IMR-90 (cell line): Measurements from ENCODE around the gene JMJD8. TPM values are rescaled to one million over a fixed set of nuclear protein-coding genes. Genes with fewer than 3 reads are reported as not detected.
A peak's percentile ranks its signal among the peaks of the same experiment; 100 is the strongest.

Experiments used
- ATAC-seq: fragments of 200-7000 bp; cut with Tn5 transposase; 2 replicates; pipeline ENCODE4 v1.9.1; 2020; ENCODE audit warnings: low read depth, mild to moderate bottlenecking, moderate library complexity
- BruUV-seq: library from RNA; stranded (reverse); fragments of 400-500 nt; replicated peaks from 2 replicates; lab custom pipeline; 2021; lab: Mats Ljungman, UMichigan
- CTCF ChIA-PET: fragments of 300-600 bp; formaldehyde crosslinking; extraction: SDS; loops from one replicate; lab custom pipeline; 2021; ENCODE audit warnings: antibody characterized with exemption; lab: Yijun Ruan, JAX
- POLR2A ChIA-PET: fragments of 300-600 bp; sonication (Branson Sonifier 250); formaldehyde crosslinking; loops from one replicate; lab custom pipeline; 2022; ENCODE audit warnings: antibody characterized with exemption; ENCODE audit not compliant: unreplicated experiment; lab: Charles Lee
- DNase-seq: peaks from one replicate; pipeline ENCODE4 v3.0.0; 2013
- H2AFZ ChIP-seq: replicated peaks from 2 replicates; pipeline ENCODE3; 2013; ENCODE audit warnings: low read length, mild to moderate bottlenecking; ENCODE audit not compliant: poor library complexity
- H2AK5ac ChIP-seq: 2 replicates; pipeline ENCODE4 v1.6.1; 2013; ENCODE audit warnings: low read depth, low read length, inconsistent platforms
- H2AK9ac ChIP-seq: replicated peaks from 2 replicates; pipeline ENCODE3; 2013; ENCODE audit warnings: mild to moderate bottlenecking, low read depth, low read length, moderate library complexity; ENCODE audit not compliant: poor library complexity
- H2BK120ac ChIP-seq: 2 replicates; pipeline ENCODE4 v1.6.1; 2013; ENCODE audit warnings: low read depth, low read length, inconsistent platforms
- H2BK15ac ChIP-seq: 3 replicates; pipeline ENCODE4 v1.6.1; 2013; ENCODE audit warnings: low read depth, low read length, inconsistent platforms
- H2BK20ac ChIP-seq: 2 replicates; pipeline ENCODE4 v1.6.1; 2013; ENCODE audit warnings: low read depth, mild to moderate bottlenecking, inconsistent platforms, low read length, moderate library complexity
- H2BK5ac ChIP-seq: 2 replicates; pipeline ENCODE4 v1.6.1; 2013; ENCODE audit warnings: mild to moderate bottlenecking, low read depth, low read length, inconsistent platforms; ENCODE audit not compliant: poor library complexity, severe bottlenecking
- H3K14ac ChIP-seq: replicated peaks from 2 replicates; pipeline ENCODE4 v1.6.1; 2013; ENCODE audit warnings: low read depth, low read length, inconsistent platforms
- H3K18ac ChIP-seq: 2 replicates; pipeline ENCODE4 v1.6.1; 2013; ENCODE audit warnings: low read depth, low read length, control low read depth
- H3K23ac ChIP-seq: 2 replicates; pipeline ENCODE4 v1.6.1; 2013; ENCODE audit warnings: low read depth, low read length, inconsistent platforms
- H3K27ac ChIP-seq: 2 replicates; pipeline ENCODE4 v1.5.1; 2013; ENCODE audit warnings: mild to moderate bottlenecking, control low read depth, low read length; ENCODE audit not compliant: insufficient read depth
- H3K27me3 ChIP-seq: 2 replicates; pipeline ENCODE4 v1.6.1; 2013; ENCODE audit warnings: low read length; ENCODE audit not compliant: control insufficient read depth, insufficient read depth
- H3K36me3 ChIP-seq: 2 replicates; pipeline ENCODE4 v1.6.1; 2013; ENCODE audit warnings: low read length, mixed read lengths; ENCODE audit not compliant: control insufficient read depth, insufficient read depth
- H3K4ac ChIP-seq: 2 replicates; pipeline ENCODE4 v1.6.1; 2013; ENCODE audit warnings: low read depth, low read length, inconsistent platforms
- H3K4me1 ChIP-seq: 2 replicates; pipeline ENCODE4 v1.6.1; 2013; ENCODE audit warnings: low read length, mixed read lengths; ENCODE audit not compliant: control insufficient read depth, insufficient read depth
- H3K4me2 ChIP-seq: 2 replicates; pipeline ENCODE4 v1.6.1; 2013; ENCODE audit warnings: low read depth, mild to moderate bottlenecking, control low read depth, low read length, moderate library complexity
- H3K4me3 ChIP-seq: 2 replicates; pipeline ENCODE4 v1.5.1; 2013; ENCODE audit warnings: low read depth, mild to moderate bottlenecking, control low read depth, low read length, moderate library complexity; ENCODE audit not compliant: insufficient read depth
- H3K56ac ChIP-seq: 2 replicates; pipeline ENCODE4 v1.6.1; 2013; ENCODE audit warnings: low read length, inconsistent platforms; ENCODE audit not compliant: insufficient read depth; ENCODE audit errors: extremely low read depth
- H3K79me1 ChIP-seq, 2 experiments: 2 replicates each; pipeline ENCODE4 v1.6.1; 2013; ENCODE audit warnings: low read length in 2 of 2, inconsistent platforms in 1 of 2, low read depth in 1 of 2
- H3K9ac ChIP-seq: 2 replicates; pipeline ENCODE4 v1.6.1; 2013; ENCODE audit warnings: low read depth, low read length, control low read depth
- H3K9me1 ChIP-seq: 2 replicates; pipeline ENCODE4 v1.6.1; 2013; ENCODE audit warnings: low read length, inconsistent platforms; ENCODE audit not compliant: insufficient read depth
- H3K9me3 ChIP-seq: 2 replicates; pipeline ENCODE4 v1.6.1; 2013; ENCODE audit warnings: low read length; ENCODE audit not compliant: control insufficient read depth, insufficient read depth
- H4K20me1 ChIP-seq: 2 replicates; pipeline ENCODE4 v1.6.1; 2013; ENCODE audit warnings: low read length, inconsistent platforms; ENCODE audit not compliant: insufficient read depth
- H4K5ac ChIP-seq: 2 replicates; pipeline ENCODE4 v1.6.1; 2013; ENCODE audit warnings: mild to moderate bottlenecking, low read depth, low read length, control low read depth
- H4K8ac ChIP-seq, 2 experiments: 2 replicates each; pipeline ENCODE4 v1.6.1; 2013; ENCODE audit warnings: low read depth in 2 of 2, low read length in 2 of 2, control low read depth in 1 of 2, inconsistent platforms in 1 of 2
- H4K91ac ChIP-seq: 2 replicates; pipeline ENCODE4 v1.6.1; 2013; ENCODE audit warnings: low read depth, low read length, inconsistent platforms; ENCODE audit not compliant: insufficient read depth
- BHLHE40 ChIP-seq: fragments of 150-350 bp; IDR thresholded peaks from 2 replicates; pipeline ENCODE4 v1.6.1; 2016; ENCODE audit warnings: mild to moderate bottlenecking, low read depth, low read length
- CTCF ChIP-seq: conservative IDR thresholded peaks from 2 replicates; pipeline ENCODE4 v1.5.1; 2012; ENCODE audit warnings: mild to moderate bottlenecking, low read depth, low read length, improper control_type of control experiment
- ELK1 ChIP-seq: fragments of 150-350 bp; IDR thresholded peaks from 2 replicates; pipeline ENCODE4 v1.6.1; 2016; ENCODE audit warnings: low read depth, mild to moderate bottlenecking, low read length, moderate library complexity, borderline replicate concordance
- FOS ChIP-seq: fragments of 150-350 bp; IDR thresholded peaks from 2 replicates; pipeline ENCODE4 v1.6.1; 2016; ENCODE audit warnings: low read depth, low read length
- MXI1 ChIP-seq: IDR thresholded peaks from 2 replicates; pipeline ENCODE4 v1.6.1; 2012; ENCODE audit warnings: low read depth, mild to moderate bottlenecking, low read length, moderate library complexity, borderline replicate concordance
- POLR2A ChIP-seq: IDR thresholded peaks from 2 replicates; pipeline ENCODE4 v1.6.1; 2012; ENCODE audit warnings: mild to moderate bottlenecking, low read depth, low read length
- RAD21 ChIP-seq: IDR thresholded peaks from 2 replicates; pipeline ENCODE4 v1.6.1; 2012; ENCODE audit warnings: low read length, improper control_type of control experiment
- RFX5 ChIP-seq: IDR thresholded peaks from 2 replicates; pipeline ENCODE4 v1.8.0; 2012; ENCODE audit warnings: low read depth, mild to moderate bottlenecking, low read length, moderate library complexity
- SMC3 ChIP-seq: fragments of 150-350 bp; IDR thresholded peaks from 2 replicates; pipeline ENCODE4 v1.6.1; 2016; ENCODE audit warnings: low read depth, mild to moderate bottlenecking, antibody characterized with exemption, low read length, moderate library complexity
- USF2 ChIP-seq: fragments of 150-350 bp; IDR thresholded peaks from 2 replicates; pipeline ENCODE4 v1.6.1; 2017; ENCODE audit warnings: mild to moderate bottlenecking, antibody characterized with exemption, low read length, low read depth
- WGBS, 2 experiments: methylation state at CpG; one replicate each; pipeline versions ENCODE4 v1.1.5 to v1.1.7; 2013; ENCODE audit warnings: missing lambda C conversion rate in 2 of 2; ENCODE audit not compliant: insufficient read length in 1 of 2; ENCODE audit errors: extremely low coverage in 2 of 2; 5-methylcytosine and 5-hydroxymethylcytosine counted together
- dilution Hi-C: fragments of 300-500 bp; cut with HindIII; formaldehyde crosslinking; loops from one replicate; pipeline ENCODE4 v1.14.3; 2018; ENCODE audit warnings: low sequenced_read_pairs; ENCODE audit not compliant: unreplicated experiment
- in situ Hi-C: fragments of 300-500 bp; cut with MboI; formaldehyde crosslinking; loops from 3 replicates; pipeline ENCODE4 v1.14.3; 2019; ENCODE audit warnings: low sequenced_read_pairs, inconsistent platforms, mixed read lengths
- intact Hi-C: fragments of 100-400 bp; cut with micrococcal nuclease; formaldehyde crosslinking; loops from 2 replicates; pipeline ENCODE4 v1.10.0; 2022
- polyA plus RNA-seq, 3 experiments: library from polyadenylated mRNA; depleted of rRNA; stranded (reverse); fragments of >200 nt; gene quantifications; 2 replicates each; pipeline ENCODE4 v1.2.3, GENCODE V29; 2012; ENCODE audit warnings: low replicate concordance in 1 of 3
- total RNA-seq: library from RNA; depleted of rRNA; stranded (reverse); fragments of >200 nt; gene quantifications from 2 replicates; pipeline ENCODE4 v1.2.3, GENCODE V29; 2012

JMJD8 gene
- total and polyA plus RNA-seq, 2 of the 4 experiments (the other 2 are of a cell fraction), result 17.7 to 62.5 TPM

- CTCF ChIA-PET, result no interaction called here
- no peaks in the 10 kb centered on the region for H3K9me1 ChIP-seq
- H3K14ac ChIP-seq, result no peak overlapping the region
- no peak overlapping the region for H2BK20ac ChIP-seq
- H3K56ac ChIP-seq, result no peak overlapping the region
- H4K20me1 ChIP-seq, result no peaks in the 10 kb centered on the region
- POLR2A ChIA-PET, result no interaction called here
- in situ Hi-C loops, result no loop called here
- DNase-seq, result no peak
- peak overlapping the region in 1 of 2 experiments; percentile 34; a peak in 1 of 4 replicates for H4K8ac ChIP-seq
- WGBS, 2 experiments, result 66% methylated on average over 13 of the region's 35 CpGs; no CpG with 5 or more reads in 1 of the 2 experiments
- no peaks in the 10 kb centered on the region for H3K79me1 ChIP-seq
- H3K27ac ChIP-seq, result no peak overlapping the region
- no peak overlapping the region for H3K4ac ChIP-seq
- no TSS peak for BruUV-seq
- no peaks in the 10 kb centered on the region for H3K27me3 ChIP-seq
- H3K4me3 ChIP-seq, result no peak overlapping the region
- no peak for ATAC-seq
- no peak for TF ChIP-seq FOS
- no peak for TF ChIP-seq CTCF
- no peak for TF ChIP-seq SMC3
- TF ChIP-seq BHLHE40, result no peak
- no peak for TF ChIP-seq RAD21
- no peak for TF ChIP-seq MXI1
- TF ChIP-seq ELK1, result no peak
- no peak for TF ChIP-seq USF2
- no peak for TF ChIP-seq RFX5
- no peak for TF ChIP-seq POLR2A
- peaks cover 5% of the 10 kb centered on the region for H3K4me1 ChIP-seq
- no peak overlapping the region for H4K91ac ChIP-seq
- H3K9me3 ChIP-seq, result no peaks in the 10 kb centered on the region
- no peak overlapping the region for H3K4me2 ChIP-seq
- no peak overlapping the region for H3K9ac ChIP-seq
- H2BK5ac ChIP-seq, result peak overlapping the region; percentile 15
- peak overlapping the region; percentile 27; the same call in 1 of the 2 replicates for H2AK5ac ChIP-seq
- H3K23ac ChIP-seq, result no peak overlapping the region
- intact Hi-C loops, result loop anchor here (2.0 kb wide), 1 partner anchor 83 kb away; no protein-coding TSS in a partner anchor
- no peak overlapping the region for H4K5ac ChIP-seq
- peak overlapping the region; percentile 97 for H2AK9ac ChIP-seq
- dilution Hi-C loops, result no loop called here
- H2BK15ac ChIP-seq, result no peak overlapping the region
- no peak overlapping the region for H3K18ac ChIP-seq
- H2AFZ ChIP-seq, result peak overlapping the region; percentile 79
- H2BK120ac ChIP-seq, result no peak overlapping the region
- H3K36me3 ChIP-seq, result peaks cover 4% of the 10 kb centered on the region
These were observed 22.8 kb downstream of the JMJD8 start for GRCh38 chr16:661184-661821.
